ENCODE results near the gene DGCR8. TPM values are rescaled to one million over a fixed set of nuclear protein-coding genes. Genes with fewer than 3 reads are reported as not detected.

DGCR8 gene
- total RNA-seq, 1 donor from 2014 or later: 81.0 TPM

DNA sequence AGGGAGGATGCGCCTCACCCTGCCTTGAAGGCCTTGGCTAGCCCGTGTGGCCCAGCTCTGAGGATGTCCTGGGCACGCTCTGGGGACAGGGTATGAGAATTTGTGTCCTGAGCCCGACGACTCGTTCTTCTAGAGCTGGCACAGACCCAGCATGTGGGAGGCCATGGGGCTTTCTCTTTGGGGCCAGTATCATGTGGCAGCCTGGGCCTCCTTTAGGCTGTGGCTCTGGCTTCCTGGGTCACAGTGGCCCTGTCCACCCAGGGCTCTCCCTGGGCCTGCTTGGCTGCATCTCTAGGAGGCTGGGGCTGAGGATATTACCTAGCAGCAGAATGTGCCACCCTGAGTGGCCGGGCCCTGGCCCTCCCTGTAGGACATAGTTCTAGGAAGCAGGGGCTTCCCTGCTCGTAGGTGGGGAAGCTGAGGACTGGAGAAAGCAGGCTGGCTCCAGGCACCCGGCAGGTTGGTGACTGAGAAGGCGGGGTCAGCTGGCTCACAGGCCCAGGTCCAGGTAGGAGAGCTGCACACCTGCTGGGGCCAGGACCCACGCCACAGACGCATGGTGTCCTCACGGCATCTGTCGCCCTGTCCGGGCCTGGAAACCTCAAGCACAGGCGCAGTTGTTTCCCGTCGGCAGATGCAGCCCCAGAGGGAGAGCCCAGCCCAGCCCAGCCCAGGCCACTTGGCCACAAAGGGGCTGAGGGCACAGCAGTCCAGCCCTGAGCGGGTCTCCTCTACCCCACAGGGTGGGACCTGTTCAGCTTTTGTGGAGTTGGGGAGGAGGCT lies 64.0 kb downstream of the DGCR8 start:
- DNase-seq (ENCODE audit: low spot score): no peak
- Mint-ChIP-seq H3K36me3 (ENCODE audit: low read depth) (no peaks in the 10 kb centered on the region), H3K9me3 (no peaks in the 10 kb centered on the region), H3K27ac (no peak overlapping the region), H3K4me3 (no peak overlapping the region), H3K27me3 (ENCODE audit: insufficient read depth) (no peaks in the 10 kb centered on the region), H3K4me1 (ENCODE audit: low read depth) (no peaks in the 10 kb centered on the region)
- intact Hi-C loops (cut with micrococcal nuclease): no loop called here

DNA sequence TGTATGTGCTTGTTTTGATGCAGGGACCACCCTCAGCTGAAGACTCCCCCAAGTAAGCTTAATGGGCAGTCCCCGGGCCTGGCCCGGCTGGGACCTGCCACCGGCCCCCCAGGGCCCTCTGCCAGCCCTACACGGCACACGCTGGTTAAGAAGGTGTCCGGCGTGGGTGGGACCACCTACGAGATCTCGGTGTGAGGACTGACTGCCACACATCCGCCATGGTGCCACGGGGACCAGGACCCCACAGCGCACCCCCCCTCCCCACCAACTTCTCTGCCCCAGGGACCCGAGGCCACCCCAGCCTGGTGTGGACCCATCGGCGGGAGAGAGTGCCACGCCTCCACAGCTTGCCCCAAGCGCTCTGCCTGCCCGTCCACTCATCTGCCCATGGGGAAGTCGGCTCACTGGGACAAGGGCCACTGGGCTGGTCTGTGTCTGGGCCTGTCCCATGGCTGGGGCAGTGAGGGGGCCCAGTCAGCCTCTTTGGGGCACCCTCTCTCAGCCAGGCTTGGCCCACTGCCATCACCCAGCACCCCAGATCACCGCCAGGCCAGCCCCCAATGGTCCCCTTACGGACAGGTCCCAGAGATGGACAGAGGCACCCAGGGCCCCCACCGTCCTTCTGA lies 65.3 kb downstream of the DGCR8 start:
- H3K9me3 Mint-ChIP-seq: no peaks in the 10 kb centered on the region
- H3K27ac Mint-ChIP-seq: no peak overlapping the region
- intact Hi-C loops (cut with micrococcal nuclease): no loop called here

GRCh38 chr22:20145832-20146223 lies 65.8 kb downstream of the DGCR8 start:
- H3K27me3 Mint-ChIP-seq (ENCODE audit: insufficient read depth): no peaks in the 10 kb centered on the region
- no peaks in the 10 kb centered on the region for H3K4me1 Mint-ChIP-seq (ENCODE audit: low read depth)
- H3K9me3 Mint-ChIP-seq: no peaks in the 10 kb centered on the region
- H3K36me3 Mint-ChIP-seq (ENCODE audit: low read depth): no peaks in the 10 kb centered on the region
- DNase-seq (ENCODE audit: low spot score): no peak
- no peak overlapping the region for H3K4me3 Mint-ChIP-seq
- H3K27ac Mint-ChIP-seq: no peak overlapping the region
- intact Hi-C loops (cut with micrococcal nuclease): no loop called here

More for the DNA sequence above, 65.3 kb downstream of the DGCR8 start:
- no peak for DNase-seq (ENCODE audit: low spot score)
- no peaks in the 10 kb centered on the region for H3K27me3 Mint-ChIP-seq (ENCODE audit: insufficient read depth)
- no peaks in the 10 kb centered on the region for H3K36me3 Mint-ChIP-seq (ENCODE audit: low read depth)
- H3K4me3 Mint-ChIP-seq: no peak overlapping the region
- H3K4me1 Mint-ChIP-seq (ENCODE audit: low read depth): no peaks in the 10 kb centered on the region

- no peak overlapping the region for H3K4me3 Mint-ChIP-seq
- no peak overlapping the region for H3K27ac Mint-ChIP-seq
- H3K27me3 Mint-ChIP-seq (ENCODE audit: insufficient read depth): no peaks in the 10 kb centered on the region
- intact Hi-C loops (cut with micrococcal nuclease): no loop called here
- H3K4me1 Mint-ChIP-seq (ENCODE audit: low read depth): no peaks in the 10 kb centered on the region
- no peaks in the 10 kb centered on the region for H3K9me3 Mint-ChIP-seq
- no peak for DNase-seq (ENCODE audit: low spot score)
- no peaks in the 10 kb centered on the region for H3K36me3 Mint-ChIP-seq (ENCODE audit: low read depth)
Observed at GRCh38 chr22:20146777-20147176, 66.7 kb downstream of the DGCR8 start.

DNA sequence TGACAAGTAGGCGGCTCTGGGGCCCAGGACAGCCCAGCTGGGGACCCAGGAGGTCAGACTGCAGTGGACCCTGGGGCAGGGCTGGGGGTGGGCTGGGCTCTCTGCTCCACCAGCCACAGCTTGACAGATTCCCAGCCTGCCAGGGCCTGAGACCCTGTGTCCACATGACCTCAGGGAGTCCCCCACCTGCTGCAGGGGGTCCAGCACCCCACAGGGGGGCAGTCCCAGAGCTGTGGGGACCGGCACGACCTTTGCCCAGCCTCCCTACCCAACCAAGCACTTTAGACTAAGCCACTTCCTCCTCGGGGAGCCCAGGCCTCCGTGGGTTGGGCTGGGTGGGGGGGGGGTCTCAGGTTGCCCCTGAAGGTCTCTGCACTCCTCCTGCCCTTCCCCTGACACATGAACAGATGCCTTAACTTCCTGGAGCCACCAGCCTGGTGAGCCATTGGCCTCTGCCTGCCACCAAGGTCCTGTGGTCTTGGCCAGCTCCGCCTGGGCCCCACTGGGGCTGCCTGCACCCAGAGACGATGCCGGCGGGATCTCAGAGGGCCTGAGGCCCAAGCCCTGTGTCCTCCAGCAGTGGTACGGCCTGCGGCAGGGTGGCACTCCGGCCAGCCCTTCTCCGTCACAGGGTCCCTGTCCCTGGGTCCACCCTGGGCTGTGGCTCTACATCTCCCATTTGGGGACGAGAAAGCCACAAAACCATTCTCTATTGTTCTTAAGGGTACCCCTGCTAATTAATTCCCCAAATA lies 67.4 kb downstream of the DGCR8 start:
- Mint-ChIP-seq H3K4me1 (ENCODE audit: low read depth) (no peaks in the 10 kb centered on the region), H3K36me3 (ENCODE audit: low read depth) (no peaks in the 10 kb centered on the region), H3K27ac (no peak overlapping the region), H3K9me3 (no peaks in the 10 kb centered on the region), H3K27me3 (ENCODE audit: insufficient read depth) (no peaks in the 10 kb centered on the region), H3K4me3 (no peak overlapping the region)
- DNase-seq (ENCODE audit: low spot score): no peak
- intact Hi-C loops (cut with micrococcal nuclease): no loop called here

GRCh38 chr22:20148414-20148813 lies 68.4 kb downstream of the DGCR8 start:
- Mint-ChIP-seq H3K9me3 (no peaks in the 10 kb centered on the region), H3K36me3 (ENCODE audit: low read depth) (no peaks in the 10 kb centered on the region), H3K4me3 (no peak overlapping the region), H3K27me3 (ENCODE audit: insufficient read depth) (no peaks in the 10 kb centered on the region), H3K27ac (no peak overlapping the region), H3K4me1 (ENCODE audit: low read depth) (no peaks in the 10 kb centered on the region)
- intact Hi-C loops (cut with micrococcal nuclease): no loop called here
- no peak for DNase-seq (ENCODE audit: low spot score)

DNA sequence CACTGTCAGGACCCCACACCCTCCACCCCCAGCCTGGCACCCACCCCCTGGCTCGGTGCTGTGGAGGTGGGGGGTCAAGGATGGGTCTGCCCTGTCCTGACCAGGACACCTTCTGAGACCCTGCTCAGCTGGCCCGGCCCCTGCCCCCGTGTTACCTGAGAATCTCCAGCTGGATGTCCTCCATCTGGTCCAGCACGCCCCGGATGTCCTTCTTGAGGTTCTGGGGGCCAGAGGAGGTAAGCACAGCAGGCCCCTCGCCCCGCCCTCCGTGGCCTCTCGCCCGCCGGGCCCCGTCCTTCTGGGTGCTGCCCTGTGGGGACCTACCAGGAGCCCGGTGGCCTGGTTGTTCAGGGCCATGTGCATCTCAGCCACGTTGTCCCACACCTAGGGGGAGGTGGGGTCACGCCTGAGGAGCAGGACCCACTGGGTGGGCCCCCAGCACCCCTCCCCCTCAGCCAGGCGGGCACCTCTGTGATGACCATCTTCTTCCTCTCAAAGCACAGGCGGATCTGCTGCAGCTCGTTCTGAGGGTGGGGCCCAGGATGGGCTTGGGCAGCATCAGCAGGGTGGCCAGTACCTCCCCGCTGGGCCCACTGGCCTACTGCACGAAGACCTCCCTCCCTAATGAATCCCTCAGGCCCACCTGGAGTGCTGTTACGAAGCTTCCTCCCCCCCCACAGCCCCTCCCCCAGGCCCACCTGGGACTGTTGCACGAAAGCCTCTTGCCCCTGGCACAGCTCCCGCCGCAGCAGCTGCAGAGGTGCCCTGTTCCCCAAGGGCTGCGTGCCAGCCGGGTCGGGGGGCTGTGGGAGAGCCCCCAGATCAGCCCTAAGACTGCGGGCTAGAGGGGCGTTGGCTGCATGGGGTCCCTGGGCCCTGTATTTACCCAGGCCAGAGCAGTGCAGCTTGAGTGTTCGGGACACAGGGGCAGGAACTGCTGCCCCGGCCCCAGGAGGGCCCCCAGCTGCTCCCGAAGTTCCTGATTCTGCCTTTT lies 69.5 kb downstream of the DGCR8 start:
- Mint-ChIP-seq H3K4me3 (no peak overlapping the region), H3K27me3 (ENCODE audit: insufficient read depth) (no peaks in the 10 kb centered on the region), H3K9me3 (no peaks in the 10 kb centered on the region), H3K4me1 (ENCODE audit: low read depth) (no peaks in the 10 kb centered on the region), H3K27ac (no peak overlapping the region), H3K36me3 (ENCODE audit: low read depth) (no peaks in the 10 kb centered on the region)
- DNase-seq (ENCODE audit: low spot score): no peak
- intact Hi-C loops (cut with micrococcal nuclease): no loop called here

DNA sequence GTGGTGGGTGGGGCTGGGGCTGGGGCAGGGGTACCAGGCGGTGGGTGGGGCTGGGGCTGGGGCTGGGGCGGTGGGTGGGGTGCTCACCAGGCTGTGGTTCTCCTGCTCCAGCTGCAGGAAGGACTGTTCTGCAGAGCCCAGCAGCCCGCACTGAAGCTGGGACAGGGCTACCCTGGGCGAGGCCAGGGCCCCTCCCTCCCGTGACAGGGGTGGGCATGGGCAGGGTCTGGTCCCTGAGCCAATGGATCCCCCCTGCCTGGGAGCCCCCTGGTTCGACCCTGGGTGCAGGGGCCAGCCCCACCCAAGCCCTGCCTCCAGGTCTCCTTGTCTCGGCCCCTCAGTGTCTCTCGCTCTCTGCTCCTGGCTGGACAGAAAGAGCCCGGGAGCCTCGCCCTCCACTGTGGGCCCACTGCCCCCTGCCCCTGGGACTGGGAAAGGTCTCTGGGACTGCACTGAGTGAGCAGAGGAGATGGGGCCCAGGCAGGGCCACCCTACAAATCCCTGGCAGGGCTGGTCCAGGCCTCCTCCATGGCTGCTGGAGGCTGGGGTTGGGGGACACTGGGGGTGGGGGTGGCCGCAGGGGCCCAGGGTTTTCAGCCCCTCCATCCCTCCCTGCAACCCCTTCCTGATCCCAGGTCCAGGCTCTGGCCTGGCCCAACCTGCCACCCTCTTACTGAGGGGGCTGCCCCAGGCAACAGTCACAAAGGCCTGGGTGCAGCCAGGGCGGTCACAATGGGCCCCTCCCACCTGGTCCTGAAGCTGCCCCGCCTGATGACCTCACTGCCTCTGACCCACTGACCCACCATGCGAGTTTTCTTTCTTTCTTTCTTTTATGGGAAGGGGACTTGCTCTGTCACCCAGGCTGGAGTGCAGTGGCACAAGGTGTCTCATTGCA lies 70.6 kb downstream of the DGCR8 start, which contains the start of gene CCDC188:
CCDC188 (minus strand) TSS at position 675 of the 895 bp plus-strand sequence; CDS start at position 606, 69 bp downstream.
- no peak for DNase-seq (ENCODE audit: low spot score)
- no peak within 1 kb of the TSS for H3K4me3 Mint-ChIP-seq
- H3K36me3 Mint-ChIP-seq (ENCODE audit: low read depth): no peaks in the 10 kb centered on the region
- H3K27ac Mint-ChIP-seq: no peak within 1 kb of the TSS
- intact Hi-C loops (cut with micrococcal nuclease): no loop called here
- H3K9me3 Mint-ChIP-seq: no peaks in the 10 kb centered on the region
- H3K27me3 Mint-ChIP-seq (ENCODE audit: insufficient read depth): no peaks in the 10 kb centered on the region
- no peaks in the 10 kb centered on the region for H3K4me1 Mint-ChIP-seq (ENCODE audit: low read depth)

GRCh38 chr22:20151276-20151588 lies 71.2 kb downstream of the DGCR8 start:
- Mint-ChIP-seq H3K27me3 (ENCODE audit: insufficient read depth) (no peaks in the 10 kb centered on the region), H3K4me1 (ENCODE audit: low read depth) (no peaks in the 10 kb centered on the region), H3K9me3 (no peaks in the 10 kb centered on the region), H3K4me3 (no peak overlapping the region), H3K27ac (no peak overlapping the region), H3K36me3 (ENCODE audit: low read depth) (no peaks in the 10 kb centered on the region)
- no peak for DNase-seq (ENCODE audit: low spot score)
- intact Hi-C loops (cut with micrococcal nuclease): no loop called here

DNA sequence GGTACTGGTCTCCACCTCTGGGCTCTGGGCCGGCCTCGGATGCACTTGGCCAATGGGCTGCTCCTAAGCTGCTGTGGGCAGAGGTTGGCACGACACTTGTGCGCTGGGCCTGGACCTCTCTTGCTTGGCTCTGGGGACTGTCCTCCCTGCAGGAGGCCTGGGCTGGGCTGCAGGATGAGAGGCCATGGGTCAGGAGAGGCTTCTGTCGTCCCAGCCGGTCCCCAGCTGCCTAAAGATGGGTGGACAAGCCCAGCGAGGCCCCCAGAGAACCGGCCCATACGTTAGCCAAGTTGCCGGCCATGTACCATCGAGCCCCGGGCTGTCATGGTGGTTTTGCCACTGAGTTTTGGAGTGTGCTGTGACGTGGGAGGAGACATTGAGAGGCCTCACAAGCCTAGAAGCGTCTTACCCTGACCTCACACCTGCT lies 72.4 kb downstream of the DGCR8 start:
- H3K36me3 Mint-ChIP-seq (ENCODE audit: low read depth): no peaks in the 10 kb centered on the region
- no peak overlapping the region for H3K4me3 Mint-ChIP-seq
- H3K9me3 Mint-ChIP-seq: no peaks in the 10 kb centered on the region
- H3K27me3 Mint-ChIP-seq (ENCODE audit: insufficient read depth): peaks cover 2% of the 10 kb centered on the region
- H3K27ac Mint-ChIP-seq: no peak overlapping the region
- H3K4me1 Mint-ChIP-seq (ENCODE audit: low read depth): no peaks in the 10 kb centered on the region
- intact Hi-C loops (cut with micrococcal nuclease): no loop called here
- no peak for DNase-seq (ENCODE audit: low spot score)

DNA sequence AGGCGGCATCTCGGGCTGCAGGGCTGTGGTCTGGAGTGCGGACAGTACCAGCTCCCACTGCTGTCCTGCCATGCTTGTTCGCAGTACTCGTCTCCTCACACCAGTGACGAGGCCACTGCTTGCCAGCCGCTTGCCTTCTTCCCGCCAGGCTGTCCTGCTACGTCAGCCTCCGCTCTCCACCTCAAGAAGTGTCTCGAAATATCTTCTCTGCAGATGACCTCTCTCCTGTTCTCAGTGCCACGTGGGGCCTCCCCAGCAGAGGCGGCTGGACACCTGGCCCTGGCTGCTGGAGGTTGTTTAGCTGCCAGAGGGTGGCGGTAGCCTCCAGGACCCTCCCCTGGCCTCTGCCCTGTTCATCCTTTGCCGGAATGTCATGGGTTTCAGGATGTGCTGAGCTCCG lies 73.9 kb downstream of the DGCR8 start:
- peaks cover 4% of the 10 kb centered on the region for H3K27me3 Mint-ChIP-seq (ENCODE audit: insufficient read depth)
- intact Hi-C loops (cut with micrococcal nuclease): no loop called here
- no peaks in the 10 kb centered on the region for H3K4me1 Mint-ChIP-seq (ENCODE audit: low read depth)
- H3K9me3 Mint-ChIP-seq: no peaks in the 10 kb centered on the region
- H3K27ac Mint-ChIP-seq: no peak overlapping the region
- no peak overlapping the region for H3K4me3 Mint-ChIP-seq
- H3K36me3 Mint-ChIP-seq (ENCODE audit: low read depth): no peaks in the 10 kb centered on the region
- DNase-seq (ENCODE audit: low spot score): no peak

Data from activated T-helper 1 cell treated with anti-CD3 and anti-CD28 coated beads, Interleukin-12 subunit alpha, Interleukin-12 subunit beta, Interleukin-2, Interleukin-4 antibody, amounts not matched to agents 30 ng/mL and 10 ng/mL and 1 ng/mL, durations not matched to agents 14 hours and 24 hours and 36 hours (primary cell).